Gastroesophageal sphincter (tissue), 3 donors: Measurements from ENCODE around the gene COMP.

ENCODE experiments used
- POLR2AphosphoS5 ChIP-seq: sonication (generic); formaldehyde crosslinking; IDR thresholded peaks from one replicate; pipeline ENCODE4 v1.6.1; 2017; ENCODE audit warnings: antibody characterized with exemption
- TF ChIP-seq, protein P1 (sequence below), 4 experiments: fragments of 200-600 bp in 2 of 4; fragments of 450-650 bp in 2 of 4; sonication (generic) in 1 of 4; IDR thresholded peaks; one replicate each; pipeline ENCODE4 v1.5.1; 2017 to 2019; ENCODE audit warnings: antibody characterized with exemption in 4 of 4, mild to moderate bottlenecking in 2 of 4, moderate library complexity in 2 of 4

DNA sequence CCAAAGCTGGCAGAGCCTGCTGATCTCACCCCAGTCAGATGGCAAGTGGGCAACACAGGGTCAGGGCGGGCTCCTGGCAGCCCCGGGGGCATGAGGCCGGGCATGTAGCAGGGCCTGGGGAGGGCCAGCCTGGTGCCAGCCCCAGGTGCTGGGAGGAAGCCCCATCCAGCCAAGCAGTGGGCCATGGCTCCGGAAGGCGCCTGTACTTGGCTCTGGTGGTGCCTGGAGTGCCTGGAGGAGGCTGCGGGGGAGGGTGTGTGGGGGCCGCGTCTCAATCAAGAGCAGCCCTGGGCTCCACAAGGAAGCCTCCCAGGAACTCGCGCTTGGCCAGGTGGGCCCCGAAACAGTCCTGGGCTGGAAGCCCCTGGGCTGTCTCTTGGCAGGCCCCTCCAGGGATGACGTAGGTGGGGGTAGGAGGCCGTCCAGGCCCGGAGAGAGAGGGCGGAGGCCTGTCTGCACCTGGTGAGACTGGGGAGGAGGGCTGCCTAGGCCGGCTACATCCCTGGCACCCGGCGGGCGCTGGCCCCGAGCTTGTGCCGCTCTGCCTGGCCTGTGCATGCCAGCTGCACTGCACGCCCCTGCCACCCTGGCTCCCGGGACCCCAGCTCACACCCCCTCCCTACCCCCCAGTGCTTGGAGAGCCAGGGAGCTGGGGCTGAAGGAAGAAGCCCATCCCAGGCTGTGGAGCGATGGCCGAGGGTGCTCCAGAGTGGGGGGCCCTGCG lies 45.9 kb downstream of the COMP start:
- TF ChIP-seq, protein P1, sequence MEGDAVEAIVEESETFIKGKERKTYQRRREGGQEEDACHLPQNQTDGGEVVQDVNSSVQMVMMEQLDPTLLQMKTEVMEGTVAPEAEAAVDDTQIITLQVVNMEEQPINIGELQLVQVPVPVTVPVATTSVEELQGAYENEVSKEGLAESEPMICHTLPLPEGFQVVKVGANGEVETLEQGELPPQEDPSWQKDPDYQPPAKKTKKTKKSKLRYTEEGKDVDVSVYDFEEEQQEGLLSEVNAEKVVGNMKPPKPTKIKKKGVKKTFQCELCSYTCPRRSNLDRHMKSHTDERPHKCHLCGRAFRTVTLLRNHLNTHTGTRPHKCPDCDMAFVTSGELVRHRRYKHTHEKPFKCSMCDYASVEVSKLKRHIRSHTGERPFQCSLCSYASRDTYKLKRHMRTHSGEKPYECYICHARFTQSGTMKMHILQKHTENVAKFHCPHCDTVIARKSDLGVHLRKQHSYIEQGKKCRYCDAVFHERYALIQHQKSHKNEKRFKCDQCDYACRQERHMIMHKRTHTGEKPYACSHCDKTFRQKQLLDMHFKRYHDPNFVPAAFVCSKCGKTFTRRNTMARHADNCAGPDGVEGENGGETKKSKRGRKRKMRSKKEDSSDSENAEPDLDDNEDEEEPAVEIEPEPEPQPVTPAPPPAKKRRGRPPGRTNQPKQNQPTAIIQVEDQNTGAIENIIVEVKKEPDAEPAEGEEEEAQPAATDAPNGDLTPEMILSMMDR (IDR thresholded peaks at IDR 0.05), result no peak
- no peak for TF ChIP-seq POLR2AphosphoS5
